GM04504 (cell line): ENCODE data around the gene PRKAB2.
A peak's percentile ranks its signal among the peaks of the same experiment; 100 is the strongest.
"Not testable (repeated sequence)": the region's sequence is repeated elsewhere in the genome, so short reads cannot be mapped to it uniquely, and the experiment has no call there.

Source experiments
- DNase-seq: peaks from one replicate; pipeline ENCODE4 v3.0.0-alpha.2; 2012; ENCODE audit warnings: low read depth

The PRKAB2 gene, protein sequence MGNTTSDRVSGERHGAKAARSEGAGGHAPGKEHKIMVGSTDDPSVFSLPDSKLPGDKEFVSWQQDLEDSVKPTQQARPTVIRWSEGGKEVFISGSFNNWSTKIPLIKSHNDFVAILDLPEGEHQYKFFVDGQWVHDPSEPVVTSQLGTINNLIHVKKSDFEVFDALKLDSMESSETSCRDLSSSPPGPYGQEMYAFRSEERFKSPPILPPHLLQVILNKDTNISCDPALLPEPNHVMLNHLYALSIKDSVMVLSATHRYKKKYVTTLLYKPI

GRCh38 chr1:147172168-147173016, at the start of gene PRKAB2:
TSS of gene PRKAB2 (minus strand) at chr1:147172470. CDS start at chr1:147172144, 326 bp downstream.
- peak; percentile 90 for DNase-seq

GRCh38 chr1:147218606-147219005, 46.3 kb upstream of the PRKAB2 start:
- DNase-seq = no peak

- no peak for DNase-seq
Observed at GRCh38 chr1:147217141-147217540, 44.9 kb upstream of the PRKAB2 start.

GRCh38 chr1:147216124-147216523, 43.9 kb upstream of the PRKAB2 start:
- DNase-seq = no peak

- DNase-seq = no peak
Observed at GRCh38 chr1:147215540-147215916, 43.3 kb upstream of the PRKAB2 start.

DNA sequence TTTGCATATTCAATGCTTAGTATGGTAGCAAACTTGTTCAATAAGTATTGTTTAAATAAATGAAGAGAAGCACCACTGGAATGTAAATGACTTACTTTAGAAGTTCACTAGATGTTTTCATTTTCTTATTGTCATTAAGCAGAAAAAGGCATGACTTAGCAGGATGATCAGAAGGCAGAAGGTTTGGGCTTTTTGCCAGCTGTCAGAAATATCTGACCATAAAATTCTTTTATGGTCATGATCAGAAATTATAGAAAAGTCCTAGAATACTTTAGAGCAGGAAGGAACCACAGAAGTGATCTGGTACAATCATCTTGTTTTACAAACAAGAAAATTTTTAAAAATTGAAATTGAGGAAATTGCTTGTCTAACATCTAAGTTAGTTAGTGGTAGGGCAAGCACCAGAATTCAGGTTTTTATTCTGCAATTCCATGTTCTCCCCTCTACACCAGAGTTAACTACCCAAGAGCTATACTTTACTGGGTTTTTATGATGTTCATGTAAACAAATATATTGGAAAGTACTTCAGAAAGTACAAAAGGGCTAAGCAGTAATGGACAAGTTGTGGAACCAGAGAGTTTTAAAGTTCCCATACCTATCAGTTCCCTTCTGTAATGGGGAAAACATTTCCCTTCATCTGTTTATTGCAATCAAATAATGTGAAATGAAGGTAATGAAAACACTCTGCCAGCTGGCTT, 42.7 kb upstream of the PRKAB2 start:
- no peak for DNase-seq

DNA sequence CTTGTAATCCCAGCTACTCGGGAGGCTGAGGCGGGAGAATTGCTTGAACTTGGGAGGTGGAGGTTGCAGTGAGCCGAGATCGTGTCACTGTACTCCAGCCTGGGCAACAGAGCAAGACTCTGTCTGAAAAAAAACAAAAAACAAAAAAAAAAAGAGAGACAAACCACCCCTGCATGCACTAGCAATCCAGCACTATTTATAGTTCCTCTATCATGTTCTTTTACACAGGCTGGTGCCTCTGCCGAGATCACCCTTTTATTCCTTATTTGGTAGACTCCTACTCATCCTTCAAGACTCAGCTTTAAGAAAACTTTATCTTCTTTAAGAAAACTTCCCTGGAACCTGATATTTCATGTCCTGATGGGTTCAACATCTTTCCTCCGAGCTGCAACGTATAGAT, 42.1 kb upstream of the PRKAB2 start:
- DNase-seq = no peak

DNA sequence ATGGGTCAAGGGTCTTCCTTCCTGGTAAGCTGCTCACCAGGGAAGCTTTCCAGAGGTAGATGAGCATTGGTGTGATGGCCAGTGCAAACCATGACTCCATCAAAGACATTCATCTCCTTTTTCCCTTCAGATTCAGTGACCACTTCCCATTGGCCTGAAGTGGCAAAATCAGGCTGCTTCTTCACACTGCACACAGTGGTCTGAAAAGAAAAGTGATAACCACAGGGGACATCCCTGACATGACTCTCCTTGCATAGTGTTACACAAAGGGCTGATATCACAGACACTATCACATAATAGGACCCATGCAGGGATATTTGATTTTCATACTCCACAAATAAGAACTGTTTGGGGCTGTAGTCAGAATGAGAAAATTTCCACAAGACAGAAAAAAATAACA, 41.0 kb upstream of the PRKAB2 start:
- DNase-seq = no peak

- DNase-seq = no peak
Observed at GRCh38 chr1:147211577-147211976, 39.3 kb upstream of the PRKAB2 start.

- no peak for DNase-seq
Observed at GRCh38 chr1:147210987-147211386, 38.7 kb upstream of the PRKAB2 start.

GRCh38 chr1:147209825-147210821, 37.9 kb upstream of the PRKAB2 start:
- no peak for DNase-seq

GRCh38 chr1:147208619-147209018, 36.3 kb upstream of the PRKAB2 start:
- DNase-seq = no peak

DNA sequence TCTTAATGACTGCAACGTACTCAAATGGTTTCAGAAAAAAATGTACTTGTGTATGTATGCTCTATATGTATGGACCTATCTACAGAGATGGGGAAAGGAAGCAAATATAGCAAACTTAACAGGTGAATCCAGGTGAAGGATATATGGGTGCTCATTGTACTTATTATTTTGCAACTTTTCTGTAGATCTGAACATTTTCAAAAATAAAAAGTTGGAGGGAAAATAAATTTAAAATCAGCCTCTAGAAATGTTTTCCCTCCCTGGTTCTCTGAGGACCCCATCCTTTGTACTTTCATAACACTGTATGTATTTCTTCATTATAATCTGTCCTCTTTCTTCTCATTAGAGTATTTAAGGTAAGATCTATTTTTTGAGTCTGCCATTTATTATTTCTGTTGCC, 34.9 kb upstream of the PRKAB2 start:
- no peak for DNase-seq

GRCh38 chr1:147204080-147204479, 31.8 kb upstream of the PRKAB2 start:
- no peak for DNase-seq

- no peak for DNase-seq
Observed at GRCh38 chr1:147202576-147202975, 30.3 kb upstream of the PRKAB2 start.

DNA sequence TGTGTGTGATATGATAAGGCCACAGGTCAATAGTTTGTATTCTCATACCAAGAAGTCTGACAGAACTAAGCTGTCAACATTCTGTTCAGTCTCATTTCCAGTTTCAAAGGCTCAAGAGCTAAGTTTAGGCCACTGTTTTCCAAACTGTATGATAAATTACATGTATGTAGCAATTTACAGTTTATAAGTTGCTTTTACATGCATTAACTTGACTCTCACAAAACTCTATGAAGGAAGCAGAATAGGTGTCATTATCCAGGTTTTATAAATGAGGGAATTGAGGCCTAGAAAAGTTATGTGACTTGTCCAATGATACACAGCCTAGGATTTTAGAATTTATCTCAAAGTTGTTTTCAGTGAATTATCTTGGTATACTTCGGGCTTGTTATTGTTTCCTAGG, 29.5 kb upstream of the PRKAB2 start:
- no peak for DNase-seq

GRCh38 chr1:147201276-147201675, 29.0 kb upstream of the PRKAB2 start:
- DNase-seq = no peak

DNA sequence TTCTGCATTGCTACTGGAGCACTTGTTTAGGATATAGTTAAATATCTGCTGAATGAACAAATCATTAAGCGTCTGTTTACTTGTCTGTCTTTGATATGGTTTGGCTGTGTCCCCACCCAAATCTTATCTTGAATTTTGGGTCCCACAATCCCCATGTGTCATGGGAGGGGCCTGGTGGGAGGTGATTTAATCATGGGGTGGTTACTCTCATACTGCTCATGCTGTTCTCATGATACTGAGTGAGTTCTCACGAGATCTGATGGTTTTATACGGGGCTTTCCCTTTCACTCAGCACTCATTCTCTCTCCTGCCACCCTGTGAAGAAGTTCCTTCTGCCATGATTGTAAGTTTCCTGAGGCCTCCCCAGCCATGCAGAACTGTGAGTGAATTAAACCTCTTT, 25.1 kb upstream of the PRKAB2 start:
- DNase-seq = not testable (repeated sequence)

DNA sequence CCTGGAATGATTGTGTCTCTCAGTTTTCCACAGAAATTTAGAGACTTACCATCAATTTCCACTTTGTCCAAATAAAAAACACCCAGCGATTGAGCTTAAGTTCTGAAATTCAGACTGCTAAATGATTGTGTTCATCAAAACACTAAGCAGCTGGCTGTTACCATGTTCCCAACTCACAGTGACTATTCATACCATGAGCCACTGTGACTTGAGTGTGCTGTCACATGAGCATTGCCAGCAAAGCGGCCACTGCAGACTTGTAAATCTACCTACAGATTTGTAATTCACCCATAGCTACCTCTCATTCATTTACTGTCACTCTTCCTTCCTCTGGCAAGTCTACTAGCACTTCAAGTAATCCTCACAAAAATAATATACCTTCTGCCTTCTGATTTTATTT, 17.2 kb upstream of the PRKAB2 start:
- DNase-seq = no peak

GRCh38 chr1:147185432-147185831, 13.2 kb upstream of the PRKAB2 start:
- DNase-seq = no peak

DNA sequence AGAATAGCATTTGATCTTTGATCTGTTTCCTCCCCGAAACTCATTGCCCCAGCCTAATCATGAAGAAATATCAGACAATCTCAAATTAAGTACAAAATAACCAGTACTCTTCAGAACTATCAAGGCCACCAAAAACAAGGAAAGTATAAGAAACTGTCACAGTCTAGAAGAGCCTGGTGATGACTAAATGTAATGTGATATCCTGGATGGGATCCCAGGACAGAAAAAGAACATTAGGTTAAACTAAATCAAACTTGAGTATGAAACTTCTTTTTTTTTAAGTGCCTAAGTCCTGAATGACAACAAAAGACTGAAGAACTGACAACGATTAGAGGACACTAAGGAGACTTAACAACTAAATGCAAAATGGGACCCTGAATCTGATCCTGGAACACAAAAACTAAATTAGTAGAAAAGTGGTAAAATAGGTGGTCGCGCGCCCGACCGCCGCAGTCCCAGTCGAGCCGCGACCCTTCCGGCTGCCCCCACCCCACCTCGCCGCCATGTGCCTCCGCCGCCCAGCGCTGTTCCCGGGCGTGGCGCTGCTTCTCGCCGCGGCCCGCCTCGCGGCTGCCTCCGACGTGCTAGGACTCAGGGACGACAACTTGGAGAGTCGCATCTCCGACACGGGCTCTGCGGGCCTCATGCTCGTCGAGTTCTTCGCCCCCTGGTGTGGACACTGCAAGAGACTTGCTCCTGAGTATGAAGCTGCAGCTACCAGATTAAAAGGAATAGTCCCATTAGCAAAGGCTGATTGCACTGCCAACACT, 5.5 kb upstream of the PRKAB2 start:
- no peak for DNase-seq
